ENCODE measurements around the gene PRKN.

PRKN gene

GRCh38 chr6:162631546-162631945 lies 96.0 kb downstream of the PRKN start:
- H4K20me1 ChIP-seq (ENCODE audit: insufficient read depth, low read length) = no peaks in the 10 kb centered on the region
- DNase-seq (no peak), ATAC-seq (ENCODE audit: insufficient read depth, low read depth) (no peak)
- no peaks in the 10 kb centered on the region for H3K36me3 ChIP-seq (ENCODE audit: insufficient read depth, low read length)
- no peak overlapping the region for H3K9ac ChIP-seq (ENCODE audit: low read depth, low read length)
- no peak overlapping the region for H2AFZ ChIP-seq (ENCODE audit: low read depth, low read length)
- H3K4me2 ChIP-seq (ENCODE audit: insufficient read depth, low read length) = no peak overlapping the region
- no peaks in the 10 kb centered on the region for H3K9me3 ChIP-seq (ENCODE audit: insufficient read depth, low read length, severe bottlenecking)
- H3K27me3 ChIP-seq (ENCODE audit: insufficient read depth, low read length, poor library complexity) = no peaks in the 10 kb centered on the region
- no peaks in the 10 kb centered on the region for H3K79me2 ChIP-seq (ENCODE audit: insufficient read depth, low read length)
- TF ChIP-seq CTCF (IDR thresholded peaks at IDR 0.05; ENCODE audit: borderline replicate concordance, extremely low read depth, low read length, poor library complexity, severe bottlenecking) (no peak), EZH2 (IDR thresholded peaks at IDR 0.05; ENCODE audit: borderline replicate concordance, low read depth, low read length, severe bottlenecking) (no peak)
- no peak overlapping the region for H3K27ac ChIP-seq (ENCODE audit: low read length)
- no peak overlapping the region for H3K4me3 ChIP-seq (ENCODE audit: low read depth in 1 of 2, low read length in 2 of 2)
- H3K4me1 ChIP-seq (ENCODE audit: insufficient read depth, low read length) = no peaks in the 10 kb centered on the region

GRCh38 chr6:162630069-162630468 lies 97.5 kb downstream of the PRKN start:
- no peak for TF ChIP-seq CTCF (IDR thresholded peaks at IDR 0.05; ENCODE audit: borderline replicate concordance, extremely low read depth, low read length, poor library complexity, severe bottlenecking)
- TF ChIP-seq EZH2 (IDR thresholded peaks at IDR 0.05; ENCODE audit: borderline replicate concordance, low read depth, low read length, severe bottlenecking) = no peak
- DNase-seq = no peak

GRCh38 chr6:162627825-162628224 lies 99.7 kb downstream of the PRKN start:
- Histone ChIP-seq H3K4me1 (ENCODE audit: insufficient read depth, low read length) (no peaks in the 10 kb centered on the region), H3K36me3 (ENCODE audit: insufficient read depth, low read length) (no peaks in the 10 kb centered on the region), H3K79me2 (ENCODE audit: insufficient read depth, low read length) (no peaks in the 10 kb centered on the region), H3K27ac (ENCODE audit: low read length) (no peak overlapping the region), H3K4me2 (ENCODE audit: insufficient read depth, low read length) (no peak overlapping the region), H3K4me3 (ENCODE audit: low read depth in 1 of 2, low read length in 2 of 2) (no peak overlapping the region), H3K9me3 (ENCODE audit: insufficient read depth, low read length, severe bottlenecking) (peaks cover 3% of the 10 kb centered on the region), H3K27me3 (ENCODE audit: insufficient read depth, low read length, poor library complexity) (no peaks in the 10 kb centered on the region), H3K9ac (ENCODE audit: low read depth, low read length) (no peak overlapping the region), H2AFZ (ENCODE audit: low read depth, low read length) (no peak overlapping the region; the same call in 1 of the 2 replicates), H4K20me1 (ENCODE audit: insufficient read depth, low read length) (no peaks in the 10 kb centered on the region)
- no peak for TF ChIP-seq EZH2 (IDR thresholded peaks at IDR 0.05; ENCODE audit: borderline replicate concordance, low read depth, low read length, severe bottlenecking)
- TF ChIP-seq CTCF (IDR thresholded peaks at IDR 0.05; ENCODE audit: borderline replicate concordance, extremely low read depth, low read length, poor library complexity, severe bottlenecking) = no peak
- ATAC-seq (ENCODE audit: insufficient read depth, low read depth) (no peak), DNase-seq (no peak)

More at GRCh38 chr6:162630069-162630468, 97.5 kb downstream of the PRKN start:
- Histone ChIP-seq H3K79me2 (ENCODE audit: insufficient read depth, low read length) (no peaks in the 10 kb centered on the region), H3K27ac (ENCODE audit: low read length) (no peak overlapping the region), H3K9me3 (ENCODE audit: insufficient read depth, low read length, severe bottlenecking) (peaks cover 3% of the 10 kb centered on the region), H3K27me3 (ENCODE audit: insufficient read depth, low read length, poor library complexity) (no peaks in the 10 kb centered on the region), H3K9ac (ENCODE audit: low read depth, low read length) (no peak overlapping the region), H2AFZ (ENCODE audit: low read depth, low read length) (no peak overlapping the region), H4K20me1 (ENCODE audit: insufficient read depth, low read length) (no peaks in the 10 kb centered on the region), H3K4me1 (ENCODE audit: insufficient read depth, low read length) (no peaks in the 10 kb centered on the region), H3K4me2 (ENCODE audit: insufficient read depth, low read length) (no peak overlapping the region), H3K36me3 (ENCODE audit: insufficient read depth, low read length) (no peaks in the 10 kb centered on the region), H3K4me3 (ENCODE audit: low read depth in 1 of 2, low read length in 2 of 2) (no peak overlapping the region)
- ATAC-seq (ENCODE audit: insufficient read depth, low read depth) = no peak

- Histone ChIP-seq H3K9ac (ENCODE audit: low read depth, low read length) (no peak overlapping the region), H3K27me3 (ENCODE audit: insufficient read depth, low read length, poor library complexity) (no peaks in the 10 kb centered on the region), H4K20me1 (ENCODE audit: insufficient read depth, low read length) (no peaks in the 10 kb centered on the region), H3K4me2 (ENCODE audit: insufficient read depth, low read length) (no peak overlapping the region), H3K27ac (ENCODE audit: low read length) (no peak overlapping the region), H3K9me3 (ENCODE audit: insufficient read depth, low read length, severe bottlenecking) (peaks cover 3% of the 10 kb centered on the region), H3K4me3 (ENCODE audit: low read depth in 1 of 2, low read length in 2 of 2) (no peak overlapping the region), H2AFZ (ENCODE audit: low read depth, low read length) (no peak overlapping the region), H3K4me1 (ENCODE audit: insufficient read depth, low read length) (no peaks in the 10 kb centered on the region), H3K36me3 (ENCODE audit: insufficient read depth, low read length) (no peaks in the 10 kb centered on the region), H3K79me2 (ENCODE audit: insufficient read depth, low read length) (no peaks in the 10 kb centered on the region)
- DNase-seq (no peak), ATAC-seq (ENCODE audit: insufficient read depth, low read depth) (no peak)
- TF ChIP-seq EZH2 (IDR thresholded peaks at IDR 0.05; ENCODE audit: borderline replicate concordance, low read depth, low read length, severe bottlenecking) (no peak), CTCF (IDR thresholded peaks at IDR 0.05; ENCODE audit: borderline replicate concordance, extremely low read depth, low read length, poor library complexity, severe bottlenecking) (no peak)
Measured at GRCh38 chr6:162627362-162627761, 100.2 kb downstream of the PRKN start.

Measured in DND-41 (cell line).